HG02571 (cell line): ENCODE measurements around the gene APAF1.
"Not testable (repeated sequence)": the region's sequence is repeated elsewhere in the genome, so short reads cannot be mapped to it uniquely, and the experiment has no call there.

Experiments
- ATAC-seq: cut with Tn5 transposase; IDR thresholded peaks from one replicate; pipeline ENCODE4 v1.9.1; 2021; ENCODE audit warnings: mild to moderate bottlenecking, moderate library complexity; ENCODE audit not compliant: unreplicated experiment

The APAF1 gene

GRCh38 chr12:98644712-98645571 is at the start of gene APAF1, which contains the start of gene IKBIP:
Gene APAF1 (plus strand): TSS chr12:98645290. CDS start chr12:98648360, 3,070 bp downstream.
Gene IKBIP (minus strand): TSS chr12:98644788. CDS start chr12:98644701, 87 bp downstream.
- ATAC-seq, result peak; percentile 88

GRCh38 chr12:98597313-98597712 is 47.8 kb upstream of the APAF1 start:
- not testable (repeated sequence) for ATAC-seq

- no peak for ATAC-seq
Observed at GRCh38 chr12:98601924-98602323, 43.2 kb upstream of the APAF1 start.

- no peak for ATAC-seq
Observed at GRCh38 chr12:98606359-98606988, 38.6 kb upstream of the APAF1 start.

- no peak for ATAC-seq
Observed at GRCh38 chr12:98610596-98610995, 34.5 kb upstream of the APAF1 start.

- ATAC-seq, result peak; percentile 73
Observed at GRCh38 chr12:98612696-98613334, 32.3 kb upstream of the APAF1 start.

- ATAC-seq, result no peak
Observed at GRCh38 chr12:98618952-98619351, 26.1 kb upstream of the APAF1 start.

- ATAC-seq, result peak; percentile 77
Observed at GRCh38 chr12:98635657-98636323, 9.3 kb upstream of the APAF1 start.

- no peak for ATAC-seq
Observed at GRCh38 chr12:98637068-98637467, 8.0 kb upstream of the APAF1 start.

GRCh38 chr12:98638009-98638408 is 7.1 kb upstream of the APAF1 start:
- no peak for ATAC-seq

GRCh38 chr12:98639491-98639890 is 5.6 kb upstream of the APAF1 start:
- ATAC-seq, result no peak

GRCh38 chr12:98642801-98643200 is 2.3 kb upstream of the APAF1 start:
- not testable (repeated sequence) for ATAC-seq

GRCh38 chr12:98644433-98644711 is 718 bp upstream of the APAF1 start:
- ATAC-seq, result peak; percentile 12

- ATAC-seq, result peak; percentile 2
Observed at GRCh38 chr12:98645572-98646067, 530 bp downstream of the APAF1 start.

- no peak for ATAC-seq
Observed at GRCh38 chr12:98646294-98647090, 1.4 kb downstream of the APAF1 start.

GRCh38 chr12:98651328-98651727 is 6.2 kb downstream of the APAF1 start:
- no peak for ATAC-seq

GRCh38 chr12:98653866-98654493 is 8.9 kb downstream of the APAF1 start:
- ATAC-seq, result no peak

- no peak for ATAC-seq
Observed at GRCh38 chr12:98656289-98657101, 11.4 kb downstream of the APAF1 start.

GRCh38 chr12:98660521-98660920 is 15.4 kb downstream of the APAF1 start:
- no peak for ATAC-seq
